GM10847 (cell line): ENCODE data around the gene MUC12.

Source experiments
- POLR2A ChIP-seq: IDR thresholded peaks from 2 replicates; pipeline ENCODE4 v1.6.1; 2011; ENCODE audit not compliant: insufficient read length; ENCODE audit errors: extremely low read depth

MUC12 gene, protein sequence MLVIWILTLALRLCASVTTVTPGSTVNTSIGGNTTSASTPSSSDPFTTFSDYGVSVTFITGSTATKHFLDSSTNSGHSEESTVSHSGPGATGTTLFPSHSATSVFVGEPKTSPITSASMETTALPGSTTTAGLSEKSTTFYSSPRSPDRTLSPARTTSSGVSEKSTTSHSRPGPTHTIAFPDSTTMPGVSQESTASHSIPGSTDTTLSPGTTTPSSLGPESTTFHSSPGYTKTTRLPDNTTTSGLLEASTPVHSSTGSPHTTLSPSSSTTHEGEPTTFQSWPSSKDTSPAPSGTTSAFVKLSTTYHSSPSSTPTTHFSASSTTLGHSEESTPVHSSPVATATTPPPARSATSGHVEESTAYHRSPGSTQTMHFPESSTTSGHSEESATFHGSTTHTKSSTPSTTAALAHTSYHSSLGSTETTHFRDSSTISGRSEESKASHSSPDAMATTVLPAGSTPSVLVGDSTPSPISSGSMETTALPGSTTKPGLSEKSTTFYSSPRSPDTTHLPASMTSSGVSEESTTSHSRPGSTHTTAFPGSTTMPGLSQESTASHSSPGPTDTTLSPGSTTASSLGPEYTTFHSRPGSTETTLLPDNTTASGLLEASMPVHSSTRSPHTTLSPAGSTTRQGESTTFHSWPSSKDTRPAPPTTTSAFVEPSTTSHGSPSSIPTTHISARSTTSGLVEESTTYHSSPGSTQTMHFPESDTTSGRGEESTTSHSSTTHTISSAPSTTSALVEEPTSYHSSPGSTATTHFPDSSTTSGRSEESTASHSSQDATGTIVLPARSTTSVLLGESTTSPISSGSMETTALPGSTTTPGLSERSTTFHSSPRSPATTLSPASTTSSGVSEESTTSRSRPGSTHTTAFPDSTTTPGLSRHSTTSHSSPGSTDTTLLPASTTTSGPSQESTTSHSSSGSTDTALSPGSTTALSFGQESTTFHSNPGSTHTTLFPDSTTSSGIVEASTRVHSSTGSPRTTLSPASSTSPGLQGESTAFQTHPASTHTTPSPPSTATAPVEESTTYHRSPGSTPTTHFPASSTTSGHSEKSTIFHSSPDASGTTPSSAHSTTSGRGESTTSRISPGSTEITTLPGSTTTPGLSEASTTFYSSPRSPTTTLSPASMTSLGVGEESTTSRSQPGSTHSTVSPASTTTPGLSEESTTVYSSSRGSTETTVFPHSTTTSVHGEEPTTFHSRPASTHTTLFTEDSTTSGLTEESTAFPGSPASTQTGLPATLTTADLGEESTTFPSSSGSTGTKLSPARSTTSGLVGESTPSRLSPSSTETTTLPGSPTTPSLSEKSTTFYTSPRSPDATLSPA (N-terminal part only)

DNA sequence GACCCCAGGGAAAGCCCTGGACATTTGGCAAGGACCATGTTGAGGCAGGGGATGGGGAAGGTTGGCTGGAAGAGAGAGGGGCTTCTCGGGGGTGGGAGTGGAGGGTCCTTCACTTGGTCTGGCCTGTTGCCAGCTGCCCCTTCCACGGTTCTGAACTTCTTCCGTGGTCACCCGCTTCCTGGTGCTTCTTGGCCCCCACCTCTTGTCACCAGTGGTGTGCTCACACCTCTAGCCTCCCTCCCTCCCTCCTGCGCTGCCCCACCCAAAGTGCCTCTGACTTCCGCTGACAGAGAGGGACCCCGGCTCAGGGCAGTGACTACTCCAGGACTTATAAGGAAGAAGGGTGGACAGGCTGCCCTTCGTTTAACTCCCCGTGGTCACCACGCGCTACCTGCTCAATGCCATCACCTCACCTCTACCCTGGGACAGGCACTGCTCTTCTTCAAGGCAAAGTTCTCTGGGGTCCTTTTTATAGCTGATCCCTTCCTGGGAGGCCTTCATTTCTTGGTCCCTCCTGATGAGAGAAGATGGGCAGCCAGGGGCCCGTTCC lies at the start of gene MUC12:
MUC12 (plus strand) TSS at position 500 of the 550 bp plus-strand sequence. CDS start 58 bp downstream, outside the sequence.
- no peak for TF ChIP-seq POLR2A

DNA sequence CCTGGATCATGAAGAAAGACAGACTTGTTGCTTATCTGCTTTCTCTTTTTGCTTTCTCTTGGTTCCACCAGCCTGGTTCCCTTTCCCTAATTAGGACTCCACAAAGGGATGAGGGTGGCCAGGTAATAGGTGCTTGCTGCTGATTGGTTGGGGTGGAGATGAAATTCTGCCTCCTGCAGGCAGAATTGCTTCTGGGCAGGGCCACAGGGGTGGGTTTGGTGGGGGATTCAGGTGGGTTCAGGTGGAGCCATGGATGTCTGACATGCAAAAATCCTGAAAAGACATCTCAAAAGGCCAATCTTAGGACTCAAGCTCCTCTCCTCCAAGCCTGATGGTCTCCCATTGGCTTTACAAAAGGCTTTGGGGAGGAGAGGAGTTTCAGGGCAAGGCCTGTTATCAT lies 48.3 kb upstream of the MUC12 start:
- no peak for TF ChIP-seq POLR2A

DNA sequence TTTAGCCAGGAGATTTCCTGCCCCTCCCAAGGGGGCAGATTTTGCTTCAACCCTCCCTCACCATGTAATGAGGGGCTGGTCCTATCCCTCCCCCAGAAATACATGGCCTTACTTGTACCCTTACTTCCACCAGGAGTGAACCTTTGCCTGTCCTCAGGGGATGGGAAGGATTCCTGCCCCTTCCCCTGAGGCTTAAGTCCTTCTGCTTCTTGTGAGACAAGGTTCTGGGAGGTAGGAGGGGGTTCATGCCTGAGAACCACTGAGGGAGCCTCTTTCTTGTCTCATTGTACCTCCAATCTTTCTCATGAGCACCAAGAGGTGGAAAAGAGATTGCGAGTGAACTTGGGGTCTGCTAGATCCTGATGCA lies 39.6 kb upstream of the MUC12 start:
- TF ChIP-seq POLR2A: no peak

DNA sequence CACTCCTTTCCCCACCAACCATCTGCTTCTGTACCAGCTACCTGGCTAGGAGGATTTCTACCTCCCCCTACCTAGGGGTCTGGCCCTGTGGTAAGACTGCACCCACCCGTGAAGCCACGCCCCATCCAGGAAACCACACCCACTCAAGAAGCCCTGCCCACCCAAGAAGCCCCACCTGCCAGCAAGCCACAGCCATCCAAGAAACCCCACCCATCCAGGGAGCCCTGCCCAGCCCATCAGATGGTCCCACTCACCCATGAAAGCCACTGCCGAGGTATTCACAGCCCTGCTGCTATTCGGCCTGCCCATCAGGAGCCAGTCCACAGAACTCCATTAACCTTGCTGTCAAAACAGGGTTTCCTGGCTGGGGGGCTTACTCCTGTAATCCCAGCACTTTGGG lies 35.6 kb upstream of the MUC12 start:
- no peak for TF ChIP-seq POLR2A

DNA sequence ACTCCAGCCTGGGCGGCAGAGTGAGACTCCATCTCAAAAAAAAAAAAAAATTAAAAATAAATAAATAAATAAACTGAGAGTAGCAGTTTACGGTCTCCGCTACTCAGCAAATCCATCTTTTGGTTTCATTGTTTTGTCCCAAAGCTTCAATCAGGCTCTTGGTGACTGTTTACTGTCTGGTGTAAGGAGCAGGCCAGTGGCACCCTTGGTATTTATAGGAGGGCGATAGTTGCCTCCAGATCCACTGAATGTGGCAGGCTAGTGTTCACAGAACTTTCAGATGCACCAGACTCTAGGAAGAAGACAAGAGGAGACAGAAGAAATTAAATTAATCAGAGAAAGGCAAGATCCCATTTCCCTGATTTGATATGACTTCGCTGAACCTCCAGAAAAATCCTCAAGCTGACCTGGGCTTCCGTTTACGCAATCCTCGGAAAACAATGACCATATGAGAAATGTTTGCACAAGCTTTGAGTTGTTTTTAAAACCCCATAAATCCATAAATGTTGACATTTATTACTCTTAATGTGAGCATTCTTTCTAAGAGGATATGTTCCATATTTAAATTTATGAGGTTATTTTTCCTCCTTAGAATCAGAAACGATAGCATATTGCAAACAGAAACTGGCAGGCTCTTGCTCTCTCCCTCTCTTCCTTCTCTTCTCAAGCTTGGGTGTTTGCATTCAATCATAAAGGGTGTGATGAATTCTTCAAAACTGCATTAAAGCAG lies 27.2 kb upstream of the MUC12 start:
- no peak for TF ChIP-seq POLR2A

DNA sequence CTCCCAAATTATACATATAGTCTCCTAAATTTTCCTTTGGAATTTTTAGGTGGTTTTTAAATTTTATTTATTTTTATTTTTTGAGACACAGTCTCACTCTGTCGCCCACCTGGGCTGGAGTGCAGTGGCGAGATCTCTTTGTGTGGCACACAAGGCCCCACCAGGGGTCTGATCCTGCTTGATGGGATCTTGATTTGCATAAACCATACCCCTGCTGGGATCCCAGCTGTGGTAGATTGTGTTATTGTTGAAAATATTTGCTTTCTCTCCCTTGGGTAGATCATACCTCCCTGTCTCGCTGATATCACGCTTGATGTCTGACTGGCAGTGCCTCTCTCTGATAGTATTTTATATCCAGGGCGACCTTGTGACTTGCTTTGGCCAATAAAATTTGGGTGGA lies 25.7 kb upstream of the MUC12 start:
- no peak for TF ChIP-seq POLR2A

DNA sequence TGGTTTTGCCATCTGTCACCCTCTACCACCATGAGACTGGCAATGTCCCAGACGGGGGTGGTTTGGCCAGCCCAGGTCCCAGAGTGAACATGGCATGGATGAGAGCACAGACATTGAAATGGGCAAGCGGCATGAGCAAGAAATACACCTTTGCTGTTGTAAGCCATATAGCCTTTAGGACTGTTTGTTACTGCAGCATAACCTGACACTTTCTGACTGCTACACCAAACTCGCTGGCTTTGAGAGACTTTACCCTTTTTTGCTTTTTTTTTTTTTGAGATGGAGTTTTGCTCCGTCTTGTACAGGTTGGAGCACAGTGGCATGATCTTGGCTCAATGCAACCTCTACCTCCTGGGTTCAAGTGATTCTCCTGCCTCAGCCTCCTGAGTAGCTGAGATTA lies 25.2 kb upstream of the MUC12 start:
- TF ChIP-seq POLR2A: no peak

DNA sequence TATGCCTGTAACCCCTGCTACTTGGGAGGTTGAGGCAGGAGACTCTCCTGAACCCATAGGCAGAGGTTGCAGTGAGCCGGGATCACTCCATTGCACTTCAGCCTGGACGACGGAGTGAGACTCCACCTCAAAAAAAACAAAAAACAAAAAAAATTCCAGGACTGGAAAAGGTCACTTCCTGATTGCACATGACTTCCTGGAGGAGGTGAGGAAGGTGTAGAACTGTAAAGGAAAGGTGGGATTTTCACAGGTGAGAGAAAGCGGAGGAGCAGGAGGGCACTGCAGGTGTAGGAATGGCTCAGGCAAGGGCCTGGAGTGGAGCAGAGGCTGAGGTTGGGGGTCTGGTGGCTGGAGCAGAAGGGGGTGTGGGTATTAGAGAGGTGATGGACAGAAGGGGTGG lies 23.3 kb upstream of the MUC12 start:
- TF ChIP-seq POLR2A: no peak

DNA sequence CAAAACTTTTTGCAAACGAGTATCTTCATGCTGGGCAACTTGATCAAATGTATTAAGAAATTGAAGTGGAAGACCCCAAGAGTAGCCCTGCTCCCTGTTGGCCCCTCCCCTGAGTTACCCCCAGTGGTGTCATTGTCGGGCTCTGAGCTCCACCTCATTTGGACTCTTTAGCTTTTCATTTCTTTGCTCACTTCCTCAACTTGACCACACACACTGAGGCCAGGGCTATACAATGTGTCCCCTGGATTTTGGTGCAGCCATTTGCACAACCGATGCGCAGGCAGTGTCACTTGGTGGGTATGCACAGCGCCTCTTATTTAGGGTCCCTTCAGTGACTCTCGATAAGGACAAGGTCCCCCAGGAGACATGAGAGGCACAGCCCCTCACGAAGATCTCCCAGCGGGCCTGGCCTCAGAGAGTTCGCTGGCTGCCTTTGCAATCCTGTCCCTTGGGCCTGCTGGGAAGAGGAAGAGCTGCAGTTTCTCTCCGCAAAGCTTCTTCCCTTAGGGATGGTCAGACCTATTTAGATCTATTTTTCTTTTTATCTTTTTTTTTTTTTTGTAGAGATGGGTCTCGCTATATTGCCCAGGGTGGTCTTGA lies 22.5 kb upstream of the MUC12 start:
- no peak for TF ChIP-seq POLR2A

DNA sequence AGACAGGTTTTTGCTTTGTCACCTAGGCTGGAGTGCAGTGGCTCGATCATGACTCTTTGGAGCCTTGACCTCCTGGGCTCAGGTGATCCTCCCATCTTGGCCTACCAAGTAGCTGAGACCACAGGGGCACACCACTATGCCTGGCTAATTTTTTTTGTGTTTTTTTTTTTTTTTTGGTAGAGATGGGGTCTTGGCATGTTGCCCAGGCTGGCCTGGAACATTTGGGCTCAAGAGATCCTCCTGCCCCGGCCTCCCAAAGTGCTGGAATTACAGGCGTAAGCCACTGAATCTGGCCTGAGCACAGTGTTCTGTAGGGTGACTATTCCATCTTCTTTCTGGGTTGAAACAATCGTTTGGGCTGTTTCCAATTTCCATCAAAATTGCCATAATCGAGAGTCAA lies 21.6 kb upstream of the MUC12 start:
- no peak for TF ChIP-seq POLR2A

DNA sequence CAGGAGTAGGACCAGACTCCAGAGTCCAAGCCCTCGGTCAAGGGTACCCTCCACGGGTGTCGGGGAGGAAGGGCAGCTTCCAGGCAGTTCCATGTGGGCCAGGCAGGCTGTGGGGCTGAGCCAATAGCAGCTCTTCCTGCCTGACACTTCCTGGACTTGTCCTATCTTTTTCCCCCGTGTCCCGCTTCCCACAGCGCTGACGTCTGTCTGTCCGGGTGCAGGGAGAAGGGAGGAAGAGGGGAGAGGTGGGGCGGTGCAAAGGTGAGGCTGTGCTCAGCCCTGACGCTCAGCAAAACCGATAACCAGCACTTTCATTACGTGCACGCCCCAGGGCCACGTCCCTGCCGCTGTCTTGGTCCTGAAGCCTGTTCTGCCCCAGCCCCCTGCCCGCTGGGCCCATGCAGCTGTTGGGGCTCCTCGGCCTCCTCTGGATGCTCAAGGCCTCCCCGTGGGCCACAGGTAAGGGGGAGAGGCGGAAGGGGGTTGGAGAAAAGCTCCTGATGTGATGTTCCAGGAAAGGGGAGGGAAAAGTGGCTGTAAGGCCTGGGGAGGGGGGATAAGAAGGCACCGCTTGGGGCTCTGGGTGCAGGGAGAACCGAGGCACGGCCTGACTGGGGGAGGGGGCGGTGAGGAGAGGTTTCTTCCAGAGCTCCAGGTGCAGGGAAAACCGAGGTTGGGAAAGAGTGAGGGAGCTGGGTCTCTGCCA lies 20.0 kb upstream of the MUC12 start, which contains the start of gene MUC3A:
MUC3A (plus strand) TSS at position 308 of the 706 bp plus-strand sequence; CDS start at position 399, 91 bp downstream.
- TF ChIP-seq POLR2A: no peak

DNA sequence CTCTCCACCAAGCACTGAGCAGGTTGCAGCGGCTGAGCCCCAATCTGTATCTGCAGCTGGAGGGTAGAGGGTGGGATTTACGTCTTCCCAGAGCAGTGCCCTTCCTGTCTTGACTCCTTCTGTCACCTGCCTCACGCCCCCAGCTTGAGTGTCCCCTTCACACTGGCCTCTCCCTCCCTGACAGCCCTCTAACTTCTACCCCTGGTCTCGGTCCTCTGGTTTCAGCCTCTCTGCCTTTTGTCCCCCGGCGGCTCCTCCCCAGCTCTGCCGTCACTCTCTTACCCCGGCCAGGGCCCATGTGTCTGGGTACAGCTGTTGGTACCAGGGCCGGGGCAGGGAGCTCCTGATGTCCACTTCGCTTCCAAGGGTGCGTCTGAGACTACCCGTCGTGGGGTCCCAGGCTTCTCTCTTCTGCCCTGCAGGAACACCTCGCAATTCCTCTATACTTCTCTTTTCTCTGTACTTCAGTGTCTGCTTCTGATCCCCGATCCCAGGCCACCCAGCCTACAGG lies 19.4 kb upstream of the MUC12 start:
- TF ChIP-seq POLR2A: no peak

DNA sequence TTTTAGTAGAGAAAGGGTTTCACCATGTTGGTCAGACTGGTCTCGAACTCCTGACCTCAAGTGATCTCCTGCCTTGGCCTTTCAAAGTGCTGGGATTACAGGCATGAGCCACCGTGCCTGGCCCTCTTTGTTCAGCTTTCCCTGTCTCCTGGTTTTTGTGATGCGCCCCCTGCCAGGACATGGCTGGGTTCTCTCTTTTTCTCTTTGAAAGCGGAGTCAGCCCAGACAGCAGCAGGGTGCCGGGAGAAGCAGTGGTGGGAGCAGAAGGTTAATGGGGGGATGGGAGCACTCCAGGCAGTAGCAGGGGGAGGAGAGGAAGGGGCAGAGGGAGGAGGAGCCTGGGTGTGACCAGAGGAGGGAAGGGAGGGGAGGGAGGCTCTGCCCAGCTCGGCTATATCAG lies 18.2 kb upstream of the MUC12 start:
- no peak for TF ChIP-seq POLR2A
